Neural cell (in vitro differentiated cells): ENCODE measurements around the gene PTK7. TPM values are rescaled to one million over a fixed set of nuclear protein-coding genes. Genes with fewer than 3 reads are reported as not detected.

ENCODE experiments used
- H2AFZ ChIP-seq: fragments of 200-600, 300-800 bp; sonication (generic), shearing (Covaris generic); 2 replicates; pipeline ENCODE4 v1.6.0; 2014; ENCODE audit warnings: low read depth, mild to moderate bottlenecking, antibody characterized with exemption, low read length, moderate library complexity
- H3F3A ChIP-seq: fragments of 200-600 bp; shearing (Covaris generic); 2 replicates; pipeline ENCODE4 v1.6.1; 2016; ENCODE audit warnings: mild to moderate bottlenecking, moderate library complexity, mixed read lengths, antibody characterized with exemption, low read length; ENCODE audit not compliant: insufficient read depth, poor library complexity, severe bottlenecking
- H3K27ac ChIP-seq: fragments of 200-600, 300-800 bp; sonication (generic), shearing (Covaris generic); 2 replicates; pipeline ENCODE4 v1.5.1; 2014; ENCODE audit warnings: mild to moderate bottlenecking, low read length, moderate library complexity
- H3K27me3 ChIP-seq: fragments of 300-800, 200-600 bp; sonication (generic), shearing (Covaris generic); 2 replicates; pipeline ENCODE4 v1.6.0; 2014; ENCODE audit warnings: mild to moderate bottlenecking, low read depth, low read length, moderate library complexity; ENCODE audit not compliant: insufficient read depth
- H3K36me3 ChIP-seq: fragments of 300-800, 200-600 bp; sonication (generic), shearing (Covaris generic); 2 replicates; pipeline ENCODE4 v1.5.1; 2014; ENCODE audit warnings: mild to moderate bottlenecking, antibody characterized with exemption, low read length, moderate library complexity; ENCODE audit not compliant: insufficient read depth
- H3K4me2 ChIP-seq: fragments of 300-800, 200-600 bp; sonication (generic), shearing (Covaris generic); 2 replicates; pipeline ENCODE4 v1.6.0; 2014; ENCODE audit warnings: mild to moderate bottlenecking, low read length
- H3K4me3 ChIP-seq: fragments of 300-800, 200-600 bp; sonication (generic), shearing (Covaris generic); 2 replicates; pipeline ENCODE4 v1.5.1; 2014; ENCODE audit warnings: mild to moderate bottlenecking, low read length, moderate library complexity
- H3K79me2 ChIP-seq: fragments of 200-600 bp; shearing (Covaris generic); replicated peaks from 2 replicates; pipeline ENCODE4 v1.6.0; 2014; ENCODE audit warnings: mild to moderate bottlenecking, low read length, moderate library complexity; ENCODE audit not compliant: insufficient read depth
- H3K9ac ChIP-seq: fragments of 300-800, 200-600 bp; sonication (generic), shearing (Covaris generic); 2 replicates; pipeline ENCODE4 v1.6.1; 2016; ENCODE audit warnings: mild to moderate bottlenecking, low read length, mixed read lengths
- H3K9me2 ChIP-seq: fragments of 200-600 bp; shearing (Covaris generic); 2 replicates; pipeline ENCODE4 v1.6.1; 2016; ENCODE audit warnings: mild to moderate bottlenecking, low read length, mixed read lengths; ENCODE audit not compliant: insufficient read depth
- H3K9me3 ChIP-seq: fragments of 200-600, 300-800 bp; sonication (generic), shearing (Covaris generic); 2 replicates; pipeline ENCODE4 v1.6.1; 2016; ENCODE audit warnings: mild to moderate bottlenecking, mixed run types, low read length, moderate library complexity, mixed read lengths
- H4K20me1 ChIP-seq: fragments of 200-600 bp; shearing (Covaris generic); 2 replicates; pipeline ENCODE4 v1.6.1; 2016; ENCODE audit warnings: mild to moderate bottlenecking, mixed run types; ENCODE audit not compliant: insufficient read depth
- EP300 ChIP-seq: fragments of 450-650 bp; conservative IDR thresholded peaks from 2 replicates; pipeline ENCODE4 v1.6.1; 2014; ENCODE audit warnings: antibody characterized with exemption, mild to moderate bottlenecking, moderate library complexity; ENCODE audit not compliant: poor library complexity, severe bottlenecking
- EZH2 ChIP-seq: fragments of 200-600, 300-800 bp; shearing (Covaris generic), sonication (generic); IDR thresholded peaks from 2 replicates; pipeline ENCODE4 v1.6.1; 2014; ENCODE audit warnings: antibody characterized with exemption, low read length, borderline replicate concordance, mild to moderate bottlenecking; ENCODE audit not compliant: insufficient read depth, poor library complexity, severe bottlenecking
- MXI1 ChIP-seq: fragments of 450-650 bp; conservative IDR thresholded peaks from 2 replicates; pipeline ENCODE4 v1.6.1; 2014; ENCODE audit warnings: antibody characterized with exemption, mild to moderate bottlenecking; ENCODE audit not compliant: poor library complexity, severe bottlenecking
- POLR2AphosphoS5 ChIP-seq: IDR thresholded peaks from 2 replicates; pipeline ENCODE4 v1.6.1; 2012
- RAD21 ChIP-seq: fragments of 450-650 bp; conservative IDR thresholded peaks from 2 replicates; pipeline ENCODE4 v1.6.1; 2014; ENCODE audit warnings: antibody characterized with exemption, mild to moderate bottlenecking, moderate library complexity
- REST ChIP-seq: IDR thresholded peaks from 2 replicates; pipeline ENCODE4 v1.6.1; 2012; ENCODE audit warnings: borderline replicate concordance
- SMC3 ChIP-seq: fragments of 450-650 bp; conservative IDR thresholded peaks from 2 replicates; pipeline ENCODE4 v1.6.1; 2014; ENCODE audit warnings: antibody characterized with exemption, mild to moderate bottlenecking, moderate library complexity; ENCODE audit not compliant: poor library complexity
- TAF1 ChIP-seq: IDR thresholded peaks from 2 replicates; pipeline ENCODE4 v1.6.1; 2012; ENCODE audit warnings: low read depth
- polyA plus RNA-seq: library from polyadenylated mRNA; depleted of rRNA; stranded (reverse); fragments of >200 nt; gene quantifications from 2 replicates; pipeline ENCODE4 v1.2.3, GENCODE V29; 2014
- TF ChIP-seq, protein P1 (sequence below): fragments of 450-650 bp; IDR thresholded peaks from 2 replicates; pipeline ENCODE4 v1.5.1; 2014; ENCODE audit warnings: antibody characterized with exemption, mild to moderate bottlenecking, moderate library complexity; ENCODE audit not compliant: poor library complexity, severe bottlenecking

PTK7 gene
- polyA plus RNA-seq, 1 donor from 2014 or later, result 32.5 TPM

GRCh38 chr6:43054206-43054943, 21.7 kb upstream of the PTK7 start:
- TF ChIP-seq POLR2AphosphoS5, result no peak
- TF ChIP-seq SMC3, result no peak
- no peak for TF ChIP-seq REST
- no peak for TF ChIP-seq EP300
- no peak for TF ChIP-seq MXI1
- TF ChIP-seq EZH2, result no peak
- TF ChIP-seq TAF1, result no peak
- TF ChIP-seq RAD21, result no peak
- TF ChIP-seq, protein P1, sequence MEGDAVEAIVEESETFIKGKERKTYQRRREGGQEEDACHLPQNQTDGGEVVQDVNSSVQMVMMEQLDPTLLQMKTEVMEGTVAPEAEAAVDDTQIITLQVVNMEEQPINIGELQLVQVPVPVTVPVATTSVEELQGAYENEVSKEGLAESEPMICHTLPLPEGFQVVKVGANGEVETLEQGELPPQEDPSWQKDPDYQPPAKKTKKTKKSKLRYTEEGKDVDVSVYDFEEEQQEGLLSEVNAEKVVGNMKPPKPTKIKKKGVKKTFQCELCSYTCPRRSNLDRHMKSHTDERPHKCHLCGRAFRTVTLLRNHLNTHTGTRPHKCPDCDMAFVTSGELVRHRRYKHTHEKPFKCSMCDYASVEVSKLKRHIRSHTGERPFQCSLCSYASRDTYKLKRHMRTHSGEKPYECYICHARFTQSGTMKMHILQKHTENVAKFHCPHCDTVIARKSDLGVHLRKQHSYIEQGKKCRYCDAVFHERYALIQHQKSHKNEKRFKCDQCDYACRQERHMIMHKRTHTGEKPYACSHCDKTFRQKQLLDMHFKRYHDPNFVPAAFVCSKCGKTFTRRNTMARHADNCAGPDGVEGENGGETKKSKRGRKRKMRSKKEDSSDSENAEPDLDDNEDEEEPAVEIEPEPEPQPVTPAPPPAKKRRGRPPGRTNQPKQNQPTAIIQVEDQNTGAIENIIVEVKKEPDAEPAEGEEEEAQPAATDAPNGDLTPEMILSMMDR, result no peak
- H3K4me2 ChIP-seq, result peak overlapping the region; percentile 28
- H3K79me2 ChIP-seq, result peaks cover 8% of the 10 kb centered on the region
- no peaks in the 10 kb centered on the region for H3K36me3 ChIP-seq
- no peaks in the 10 kb centered on the region for H3K9me2 ChIP-seq
- no peaks in the 10 kb centered on the region for H3K27me3 ChIP-seq
- H2AFZ ChIP-seq, result peak overlapping the region; percentile 23
- H3K4me3 ChIP-seq, result peak overlapping the region; percentile 76
- H3K9me3 ChIP-seq, result no peaks in the 10 kb centered on the region
- no peaks in the 10 kb centered on the region for H4K20me1 ChIP-seq
- peak overlapping the region; percentile 88 for H3K9ac ChIP-seq
- H3K27ac ChIP-seq, result peak overlapping the region; percentile 72
- H3F3A ChIP-seq, result no peaks in the 10 kb centered on the region

GRCh38 chr6:43055966-43056365, 20.1 kb upstream of the PTK7 start:
- Histone ChIP-seq H3K79me2 (peaks cover 10% of the 10 kb centered on the region), H3K27me3 (no peaks in the 10 kb centered on the region), H3K9me2 (no peaks in the 10 kb centered on the region), H4K20me1 (no peaks in the 10 kb centered on the region), H3K36me3 (no peaks in the 10 kb centered on the region), H3K9ac (no peak overlapping the region), H3K4me3 (no peak overlapping the region), H3K27ac (no peak overlapping the region), H3F3A (no peaks in the 10 kb centered on the region), H3K4me2 (no peak overlapping the region), H2AFZ (no peak overlapping the region), H3K9me3 (no peaks in the 10 kb centered on the region)
- TF ChIP-seq TAF1, result no peak
- no peak for TF ChIP-seq RAD21
- TF ChIP-seq POLR2AphosphoS5, result no peak
- TF ChIP-seq MXI1, result no peak
- TF ChIP-seq SMC3, result no peak
- TF ChIP-seq, protein P1, result no peak
- TF ChIP-seq EZH2, result no peak
- TF ChIP-seq REST, result no peak
- TF ChIP-seq EP300, result no peak
